Kidney tubule cell (primary cell): ENCODE measurements around the gene SPATA7.

Source experiments
- DNase-seq: peaks from one replicate; pipeline ENCODE4 v3.0.0-alpha.2; 2018; ENCODE audit warnings: low spot score

Gene SPATA7

DNA sequence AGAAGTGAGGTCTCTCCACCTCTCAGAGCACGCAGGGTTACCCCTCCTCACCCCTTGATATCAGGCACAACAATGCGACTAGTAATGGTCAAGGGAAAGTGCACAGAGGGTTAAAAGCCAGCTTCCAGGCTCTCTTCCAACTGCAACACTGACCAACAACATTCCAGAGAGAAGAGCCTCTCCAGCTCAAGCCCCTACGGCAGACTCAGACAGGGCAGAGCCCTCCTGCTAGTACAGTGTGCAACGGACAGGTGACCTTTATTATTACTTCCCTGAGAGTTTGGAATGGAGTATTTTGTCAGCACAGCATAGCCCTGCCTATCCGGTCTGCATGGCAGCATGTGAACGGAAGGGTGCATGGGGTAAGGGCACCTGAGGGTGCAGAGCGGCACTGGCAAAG lies 96.3 kb downstream of the SPATA7 start:
- no peak for DNase-seq

DNA sequence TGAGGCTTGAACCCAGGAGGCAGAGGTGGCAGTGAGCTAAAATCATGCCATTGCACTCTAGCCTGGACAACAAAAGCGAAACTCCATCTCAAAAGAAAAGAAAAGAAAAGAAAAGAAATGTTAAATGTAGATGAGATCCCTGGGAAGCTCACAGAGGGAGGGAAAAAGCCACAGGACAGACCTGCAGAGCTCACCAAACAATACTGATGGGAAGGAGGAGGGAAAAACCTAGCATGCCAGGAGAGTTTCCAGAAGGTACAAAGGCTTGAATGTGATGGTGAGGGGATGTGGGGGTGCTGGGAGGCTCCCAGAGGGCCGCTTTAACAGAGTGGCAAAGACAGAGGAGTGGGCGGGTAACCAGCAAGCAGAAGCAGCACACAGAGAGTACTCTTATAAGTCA lies 97.1 kb downstream of the SPATA7 start:
- no peak for DNase-seq
